ENCODE data around the gene UTP20. TPM values are rescaled to one million over a fixed set of nuclear protein-coding genes. Genes with fewer than 3 reads are reported as not detected.

UTP20 gene
- polyA plus RNA-seq, 1 donor (not counting 4 experiments of a cell fraction or from before 2014, with no cell fraction given) = 14.8 TPM

DNA sequence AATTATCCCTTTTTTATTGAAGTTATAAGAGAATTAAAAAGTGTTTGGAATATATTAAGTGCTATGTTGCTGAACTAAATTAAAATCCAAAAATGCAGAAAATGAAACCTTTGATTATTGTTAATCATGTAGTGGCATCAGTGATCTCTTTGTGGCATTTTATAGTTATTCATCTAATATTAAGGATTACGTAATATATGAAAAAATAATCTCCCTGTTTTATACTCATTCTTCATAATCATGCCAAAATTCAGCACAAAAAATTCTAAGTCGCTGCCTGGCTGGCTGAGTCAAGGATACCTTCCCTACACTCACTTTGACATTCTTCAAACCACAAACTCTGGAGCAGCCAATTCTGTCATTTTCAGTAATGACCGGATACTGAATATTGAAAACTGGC lies 64.0 kb downstream of the UTP20 start:
- H3K4me3 ChIP-seq (ENCODE audit: control insufficient read depth in 2 of 3, extremely low read depth in 1 of 3, insufficient read depth in 2 of 3, low read depth in 1 of 3, low read length in 3 of 3) = no peak overlapping the region
- TF ChIP-seq, protein P1, sequence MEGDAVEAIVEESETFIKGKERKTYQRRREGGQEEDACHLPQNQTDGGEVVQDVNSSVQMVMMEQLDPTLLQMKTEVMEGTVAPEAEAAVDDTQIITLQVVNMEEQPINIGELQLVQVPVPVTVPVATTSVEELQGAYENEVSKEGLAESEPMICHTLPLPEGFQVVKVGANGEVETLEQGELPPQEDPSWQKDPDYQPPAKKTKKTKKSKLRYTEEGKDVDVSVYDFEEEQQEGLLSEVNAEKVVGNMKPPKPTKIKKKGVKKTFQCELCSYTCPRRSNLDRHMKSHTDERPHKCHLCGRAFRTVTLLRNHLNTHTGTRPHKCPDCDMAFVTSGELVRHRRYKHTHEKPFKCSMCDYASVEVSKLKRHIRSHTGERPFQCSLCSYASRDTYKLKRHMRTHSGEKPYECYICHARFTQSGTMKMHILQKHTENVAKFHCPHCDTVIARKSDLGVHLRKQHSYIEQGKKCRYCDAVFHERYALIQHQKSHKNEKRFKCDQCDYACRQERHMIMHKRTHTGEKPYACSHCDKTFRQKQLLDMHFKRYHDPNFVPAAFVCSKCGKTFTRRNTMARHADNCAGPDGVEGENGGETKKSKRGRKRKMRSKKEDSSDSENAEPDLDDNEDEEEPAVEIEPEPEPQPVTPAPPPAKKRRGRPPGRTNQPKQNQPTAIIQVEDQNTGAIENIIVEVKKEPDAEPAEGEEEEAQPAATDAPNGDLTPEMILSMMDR (optimal IDR thresholded peaks at IDR 0.05 in 1 of 3, IDR thresholded peaks at IDR 0.05 in 1 of 3, conservative IDR thresholded peaks at IDR 0.05 in 1 of 3; ENCODE audit: extremely low read depth in 1 of 3, insufficient read depth in 2 of 3, low read length in 3 of 3) = no peak
- no peak for TF ChIP-seq EZH2 (IDR thresholded peaks at IDR 0.05; ENCODE audit: low read length)
- no peak overlapping the region for H2AFZ ChIP-seq (ENCODE audit: control insufficient read depth, low read length)
- H3K4me2 ChIP-seq (ENCODE audit: control insufficient read depth, extremely low read depth, insufficient read depth, low read depth, low read length) = no peak overlapping the region
- H3K4me1 ChIP-seq (ENCODE audit: control insufficient read depth, extremely low read depth, insufficient read depth, low read length) = no peaks in the 10 kb centered on the region
- no peak overlapping the region for H3K27ac ChIP-seq (ENCODE audit: control insufficient read depth, insufficient read depth, low read length)
- H3K79me2 ChIP-seq (ENCODE audit: control insufficient read depth, insufficient read depth, low read length) = no peaks in the 10 kb centered on the region
- H3K36me3 ChIP-seq (ENCODE audit: control insufficient read depth in 2 of 2, extremely low read depth in 1 of 2, insufficient read depth in 2 of 2, low read length in 2 of 2) = peaks cover 5 to 6% of the 10 kb centered on the region in 2 experiments
- no peaks in the 10 kb centered on the region for H3K9me3 ChIP-seq (ENCODE audit: control insufficient read depth, low read depth, low read length)
- no peaks in the 10 kb centered on the region for H3K9me1 ChIP-seq (ENCODE audit: control insufficient read depth, extremely low read depth, insufficient read depth, low read length)
- dilution Hi-C loops (cut with MboI; ENCODE audit: extremely low pct_ligation_motif_present, low sequenced_read_pairs) = no loop called here
- no peaks in the 10 kb centered on the region for H4K20me1 ChIP-seq (ENCODE audit: control insufficient read depth, extremely low read depth, insufficient read depth, low read length)
- H3K9ac ChIP-seq (ENCODE audit: control insufficient read depth, extremely low read depth, insufficient read depth, low read length) = no peak overlapping the region
- DNase-seq (ENCODE audit: low read depth, low spot score) = no peak
- FAIRE-seq = no peak
- H3K27me3 ChIP-seq (ENCODE audit: control insufficient read depth, extremely low read depth, insufficient read depth, low read length) = no peaks in the 10 kb centered on the region

DNA sequence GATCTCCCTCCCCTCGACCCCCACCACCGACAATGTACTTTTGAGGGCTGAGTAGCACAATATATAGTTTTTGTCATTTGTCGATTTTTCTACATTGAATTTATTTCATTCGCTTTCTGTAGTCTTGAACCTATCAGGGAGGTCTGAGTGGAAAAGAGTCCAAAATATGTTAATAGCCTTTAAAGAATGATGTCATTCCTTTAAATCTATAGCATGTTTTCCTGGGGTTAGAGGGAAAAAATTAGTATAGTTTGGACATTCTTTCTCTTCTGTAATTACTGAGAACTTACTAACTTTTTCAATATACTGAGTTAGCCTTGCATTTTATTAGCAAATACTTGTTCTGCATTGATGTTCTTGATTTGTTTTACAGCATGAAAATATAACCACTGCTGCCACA lies 71.8 kb downstream of the UTP20 start:
- Histone ChIP-seq H3K4me1 (ENCODE audit: control insufficient read depth, extremely low read depth, insufficient read depth, low read length) (no peaks in the 10 kb centered on the region), H2AFZ (ENCODE audit: control insufficient read depth, low read length) (no peak overlapping the region), H3K9me3 (ENCODE audit: control insufficient read depth, low read depth, low read length) (no peaks in the 10 kb centered on the region), H3K4me2 (ENCODE audit: control insufficient read depth, extremely low read depth, insufficient read depth, low read depth, low read length) (no peak overlapping the region), H3K9me1 (ENCODE audit: control insufficient read depth, extremely low read depth, insufficient read depth, low read length) (no peaks in the 10 kb centered on the region), H3K27ac (ENCODE audit: control insufficient read depth, insufficient read depth, low read length) (no peak overlapping the region), H3K4me3 (ENCODE audit: control insufficient read depth in 2 of 3, extremely low read depth in 1 of 3, insufficient read depth in 2 of 3, low read depth in 1 of 3, low read length in 3 of 3) (no peak overlapping the region), H3K79me2 (ENCODE audit: control insufficient read depth, insufficient read depth, low read length) (no peaks in the 10 kb centered on the region), H3K27me3 (ENCODE audit: control insufficient read depth, extremely low read depth, insufficient read depth, low read length) (no peaks in the 10 kb centered on the region), H3K36me3 (ENCODE audit: control insufficient read depth in 2 of 2, extremely low read depth in 1 of 2, insufficient read depth in 2 of 2, low read length in 2 of 2) (peaks cover 3 to 6% of the 10 kb centered on the region in 2 experiments), H4K20me1 (ENCODE audit: control insufficient read depth, extremely low read depth, insufficient read depth, low read length) (no peaks in the 10 kb centered on the region), H3K9ac (ENCODE audit: control insufficient read depth, extremely low read depth, insufficient read depth, low read length) (no peak overlapping the region)
- DNase-seq (ENCODE audit: low read depth, low spot score) = no peak
- TF ChIP-seq, protein P1 (optimal IDR thresholded peaks at IDR 0.05 in 1 of 3, IDR thresholded peaks at IDR 0.05 in 1 of 3, conservative IDR thresholded peaks at IDR 0.05 in 1 of 3; ENCODE audit: extremely low read depth in 1 of 3, insufficient read depth in 2 of 3, low read length in 3 of 3) = no peak
- no peak for TF ChIP-seq EZH2 (IDR thresholded peaks at IDR 0.05; ENCODE audit: low read length)
- dilution Hi-C loops (cut with MboI; ENCODE audit: extremely low pct_ligation_motif_present, low sequenced_read_pairs) = no loop called here
- no peak for FAIRE-seq

Data from keratinocyte (primary cell).